Stimulated activated effector memory CD8-positive, alpha-beta T cell treated with anti-CD3 and anti-CD28 coated beads, Interleukin-12 subunit alpha, Interleukin-12 subunit beta, amount 100 ng/mL, for 72 hours (primary cell): ENCODE results near the gene TRANK1.
A peak's percentile ranks its signal among the peaks of the same experiment; 100 is the strongest.
"Not testable (repeated sequence)": the region's sequence is repeated elsewhere in the genome, so short reads cannot be mapped to it uniquely, and the experiment has no call there.

ENCODE experiments used
- ATAC-seq: fragments of 150-1000 bp; cut with Tn5 transposase; 2 replicates; pipeline ENCODE4 v1.10.0; 2021
- DNase-seq, 2 donors: peaks; one replicate each; pipeline ENCODE4 v3.0.0; 2021 to 2022; ENCODE audit warnings: low spot score in 2 of 2
- H3K27ac Mint-ChIP-seq: one replicate; pipeline ENCODE4 v1.8.0; 2022; ENCODE audit warnings: mild to moderate bottlenecking, mixed read lengths
- H3K36me3 Mint-ChIP-seq: one replicate; pipeline ENCODE4 v1.8.0; 2022; ENCODE audit warnings: mild to moderate bottlenecking, mixed read lengths
- H3K4me1 Mint-ChIP-seq: one replicate; pipeline ENCODE4 v1.8.0; 2022; ENCODE audit warnings: mixed read lengths
- H3K4me3 Mint-ChIP-seq: one replicate; pipeline ENCODE4 v1.8.0; 2022; ENCODE audit warnings: mild to moderate bottlenecking, mixed read lengths
- H3K9me3 Mint-ChIP-seq: one replicate; pipeline ENCODE4 v1.8.0; 2022; ENCODE audit warnings: mixed read lengths

The TRANK1 gene

DNA sequence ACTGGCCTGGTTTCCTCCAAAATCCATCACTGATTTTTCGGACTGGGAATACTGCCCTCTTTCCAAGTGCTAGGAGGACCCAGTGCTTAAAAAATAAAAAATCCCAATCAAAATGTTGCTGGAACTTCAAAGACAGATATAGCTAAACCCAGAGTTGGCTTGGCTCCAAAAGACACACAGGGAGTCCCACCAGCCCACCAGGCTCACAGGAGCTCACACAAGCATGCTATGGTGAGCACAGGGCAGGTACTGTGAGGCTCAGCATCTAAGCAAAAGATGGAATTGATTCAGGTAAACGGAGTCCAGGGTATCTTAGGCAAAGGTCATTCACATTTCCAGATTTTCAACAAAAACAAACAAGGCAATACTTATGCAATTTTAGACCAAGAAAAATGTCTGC is 3.7 kb downstream of the TRANK1 start:
- Mint-ChIP-seq H3K27ac (no peak overlapping the region), H3K36me3 (no peaks in the 10 kb centered on the region), H3K4me3 (no peak overlapping the region), H3K4me1 (no peaks in the 10 kb centered on the region), H3K9me3 (no peaks in the 10 kb centered on the region)
- ATAC-seq (no peak), DNase-seq (no peak)

DNA sequence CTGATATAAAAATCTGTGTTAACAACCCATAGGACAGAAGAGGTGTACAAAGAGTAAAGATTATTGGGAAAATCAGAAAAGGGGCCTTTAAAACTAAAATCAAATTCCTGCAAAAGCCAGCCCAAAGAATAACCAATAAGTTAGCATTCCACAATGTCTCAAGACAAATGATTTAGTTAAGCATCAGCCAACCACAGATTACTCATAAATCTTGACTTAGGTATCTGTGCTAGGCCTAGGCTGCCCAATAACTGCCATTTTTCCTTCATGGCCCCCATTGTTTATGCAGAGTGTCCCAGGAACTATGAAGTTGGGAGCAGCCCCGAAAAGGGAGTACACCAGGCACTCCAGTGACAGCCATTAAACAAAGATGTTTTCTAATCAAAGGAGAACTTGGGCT is 7.4 kb downstream of the TRANK1 start:
- DNase-seq: no peak
- ATAC-seq: no peak
- Mint-ChIP-seq H3K4me1 (peaks cover 10% of the 10 kb centered on the region), H3K9me3 (no peaks in the 10 kb centered on the region), H3K4me3 (no peak overlapping the region), H3K27ac (no peak overlapping the region), H3K36me3 (no peaks in the 10 kb centered on the region)

DNA sequence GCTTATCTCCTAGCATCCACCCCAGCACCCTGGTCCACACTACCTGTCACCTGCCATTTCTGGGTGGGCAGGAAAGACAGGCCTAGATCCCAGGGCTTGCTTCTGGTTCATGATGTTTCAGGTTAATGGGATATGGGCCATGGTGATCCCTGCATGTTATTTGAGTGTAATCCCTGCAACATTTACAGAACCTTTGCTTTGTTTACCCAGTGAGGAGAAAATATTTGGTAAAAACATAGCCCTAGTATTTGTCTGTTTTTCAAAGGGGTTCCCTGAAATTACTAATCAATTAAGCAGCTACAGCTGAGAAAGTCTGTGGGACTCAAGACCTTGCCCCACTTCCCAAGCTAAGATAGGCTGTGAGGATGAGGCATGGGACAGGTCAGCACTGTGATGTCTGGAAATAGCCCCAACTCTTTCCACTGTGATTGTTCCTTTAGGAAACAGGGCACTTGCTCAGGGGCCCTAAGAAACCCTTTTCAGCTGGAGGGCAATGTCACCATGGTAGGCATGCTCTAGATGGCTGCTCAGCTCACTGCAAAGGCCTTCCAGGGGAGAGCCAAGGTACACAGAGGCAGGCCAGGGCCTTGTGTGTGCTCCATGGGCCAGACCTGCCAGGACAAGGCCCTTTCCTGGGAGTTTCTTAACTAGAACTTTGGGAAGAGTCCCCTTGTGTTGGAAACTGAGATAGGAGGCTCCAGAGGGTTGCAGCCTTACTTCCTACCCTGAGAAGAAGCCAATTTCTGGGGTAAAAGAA is 11.1 kb downstream of the TRANK1 start:
- H3K27ac Mint-ChIP-seq: peak overlapping the region; percentile 78
- ATAC-seq (no peak), DNase-seq (no peak)
- no peaks in the 10 kb centered on the region for H3K36me3 Mint-ChIP-seq
- H3K4me1 Mint-ChIP-seq: peaks cover 10% of the 10 kb centered on the region
- no peak overlapping the region for H3K4me3 Mint-ChIP-seq
- H3K9me3 Mint-ChIP-seq: no peaks in the 10 kb centered on the region

DNA sequence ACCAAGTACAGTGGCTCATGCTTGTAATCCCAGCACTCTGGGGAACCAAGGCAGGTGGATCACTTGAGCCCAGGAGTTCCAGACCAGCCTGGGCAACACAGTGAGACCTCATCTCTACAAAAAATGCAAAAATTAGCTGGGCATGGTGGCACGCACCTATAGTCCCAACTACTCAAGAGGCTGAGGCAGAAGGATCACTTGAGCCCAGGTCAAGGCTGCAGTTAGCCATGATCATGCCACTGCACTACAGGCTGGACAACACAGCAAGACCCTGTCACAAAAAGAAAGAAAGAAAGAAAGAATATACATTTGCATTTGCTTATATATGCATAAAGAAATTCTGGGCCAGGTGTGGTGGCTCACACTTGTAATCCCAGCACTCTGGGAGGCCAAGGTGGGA is 13.4 kb downstream of the TRANK1 start:
- not testable (repeated sequence) for H3K9me3 Mint-ChIP-seq, H3K4me3 Mint-ChIP-seq, H3K36me3 Mint-ChIP-seq, H3K27ac Mint-ChIP-seq, DNase-seq, H3K4me1 Mint-ChIP-seq, ATAC-seq

DNA sequence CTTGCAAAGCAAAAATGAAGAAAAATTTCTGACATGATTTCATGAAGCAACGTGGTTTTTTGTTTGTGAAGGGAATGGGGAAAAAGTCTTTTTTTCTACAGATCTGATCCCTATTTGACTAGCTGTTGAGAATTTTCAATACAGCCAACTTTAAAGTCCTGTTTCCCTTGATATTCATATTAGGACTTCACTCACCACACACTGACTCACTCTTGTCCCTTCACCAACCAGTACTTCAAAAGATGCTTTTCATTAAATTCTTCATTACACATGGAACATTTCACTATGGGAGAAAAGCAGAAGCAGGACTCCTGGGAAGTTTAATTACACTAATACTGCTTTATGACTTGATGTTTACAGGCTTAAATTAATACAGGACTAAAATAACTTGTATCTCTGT is 16.6 kb downstream of the TRANK1 start:
- H3K4me1 Mint-ChIP-seq: peaks cover 2% of the 10 kb centered on the region
- no peaks in the 10 kb centered on the region for H3K9me3 Mint-ChIP-seq
- no peak overlapping the region for H3K4me3 Mint-ChIP-seq
- no peak overlapping the region for H3K27ac Mint-ChIP-seq
- DNase-seq: no peak
- ATAC-seq: no peak
- no peaks in the 10 kb centered on the region for H3K36me3 Mint-ChIP-seq

DNA sequence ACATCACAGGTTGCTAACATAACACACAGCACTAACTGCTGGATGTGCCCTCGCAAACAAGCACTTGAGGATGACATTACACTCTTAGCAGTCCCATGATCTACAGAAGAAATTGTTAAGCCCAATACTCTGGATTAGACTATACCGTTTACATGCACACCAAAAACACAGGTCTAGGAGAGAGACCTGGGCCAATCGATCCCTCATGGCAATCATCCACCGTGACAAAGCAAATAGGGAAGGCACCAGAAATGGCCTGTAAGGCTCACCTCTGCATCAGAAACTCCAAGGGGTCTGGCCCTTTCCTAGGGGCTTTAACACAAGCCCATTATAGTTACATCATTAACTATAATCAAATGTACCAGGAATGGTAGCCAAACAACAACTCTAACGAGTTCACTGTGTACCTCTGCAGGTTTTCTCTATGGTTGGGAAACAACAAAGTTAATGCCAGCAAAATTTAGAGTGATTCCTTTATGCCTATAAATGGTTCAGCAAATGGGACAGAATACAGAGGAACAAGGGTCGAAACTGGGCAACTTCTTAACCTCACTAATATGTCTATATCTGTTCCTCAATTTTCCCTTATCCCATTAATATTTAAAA is 18.5 kb downstream of the TRANK1 start:
- no peaks in the 10 kb centered on the region for H3K36me3 Mint-ChIP-seq
- peaks cover 1% of the 10 kb centered on the region for H3K9me3 Mint-ChIP-seq
- ATAC-seq (no peak), DNase-seq (no peak)
- no peak overlapping the region for H3K27ac Mint-ChIP-seq
- H3K4me3 Mint-ChIP-seq: no peak overlapping the region
- H3K4me1 Mint-ChIP-seq: peaks cover 8% of the 10 kb centered on the region

DNA sequence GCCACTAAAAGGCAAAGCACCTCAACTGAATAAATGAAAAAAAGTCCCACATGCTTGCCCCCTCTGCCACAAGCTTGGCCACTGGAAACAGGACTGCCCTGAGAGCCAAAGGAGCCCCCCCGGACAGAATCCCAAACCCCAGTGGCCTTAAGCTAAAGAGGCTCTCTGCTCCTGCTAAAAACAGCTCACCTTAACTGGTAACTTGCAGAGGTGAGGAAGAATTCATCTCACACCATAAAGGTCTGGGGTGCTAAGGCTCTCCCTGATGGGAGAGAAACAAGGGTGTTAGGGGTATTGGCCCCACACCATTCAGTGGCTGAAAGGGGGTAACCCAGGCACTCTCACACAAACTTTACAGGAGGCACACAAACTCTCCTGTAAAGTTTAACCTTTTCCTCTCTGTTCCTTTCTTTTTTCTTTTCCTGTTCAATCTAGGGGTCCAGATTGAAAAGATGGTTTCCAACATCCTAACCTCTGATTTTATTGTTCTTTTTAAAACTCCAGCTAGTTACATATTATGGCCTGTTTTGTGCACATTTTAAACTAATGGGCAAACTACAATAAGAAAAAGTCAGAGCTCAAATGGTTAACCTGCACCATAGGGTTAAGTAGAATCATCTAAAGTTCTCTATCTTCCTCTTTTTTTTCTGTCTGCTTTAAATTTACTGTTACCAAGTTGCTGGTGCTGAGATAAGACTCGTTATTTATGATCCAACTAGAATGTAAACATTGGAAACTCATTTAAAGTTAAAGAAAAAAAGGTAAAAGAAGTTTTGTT is 19.9 kb downstream of the TRANK1 start:
- DNase-seq (no peak), ATAC-seq (no peak)
- no peaks in the 10 kb centered on the region for H3K36me3 Mint-ChIP-seq
- H3K4me3 Mint-ChIP-seq: no peak overlapping the region
- peak overlapping the region; percentile 0 for H3K27ac Mint-ChIP-seq
- H3K9me3 Mint-ChIP-seq: peaks cover 10% of the 10 kb centered on the region
- H3K4me1 Mint-ChIP-seq: peaks cover 8% of the 10 kb centered on the region

DNA sequence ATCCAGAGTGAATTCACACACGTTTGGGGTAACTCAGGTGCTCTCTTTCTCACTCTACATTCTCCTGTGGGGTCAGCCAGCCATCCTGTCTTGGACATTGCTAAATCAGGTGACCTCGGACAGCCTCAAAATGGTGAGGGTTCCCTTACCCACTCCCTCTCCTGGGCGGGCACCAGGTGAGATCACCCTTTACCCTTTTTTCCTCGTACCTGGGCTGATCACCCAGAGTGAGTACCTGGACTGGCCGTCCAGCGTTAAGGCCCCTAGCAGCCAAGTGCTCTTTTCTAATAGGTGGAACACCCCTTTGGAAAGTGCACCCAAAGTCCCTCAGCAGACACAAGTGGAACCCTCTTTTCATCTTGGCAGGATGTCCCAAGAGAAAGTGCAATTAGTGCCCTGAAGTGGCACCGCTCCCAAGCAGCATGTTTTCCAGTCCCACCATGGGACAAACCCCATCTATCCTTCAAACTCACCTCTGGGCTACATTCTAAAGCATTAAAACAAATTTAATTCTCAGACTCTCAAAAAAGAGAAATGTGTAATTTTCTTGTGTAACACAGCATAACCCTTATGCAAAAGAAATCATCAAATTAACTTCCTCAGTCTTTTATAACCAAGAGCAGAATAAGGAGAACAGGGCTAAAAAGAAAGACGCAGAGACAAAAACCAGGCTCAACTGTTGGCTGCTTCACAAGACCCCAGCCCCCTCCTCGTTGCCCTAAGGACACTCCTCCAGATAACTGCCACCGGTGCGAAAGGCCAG is 20.7 kb downstream of the TRANK1 start:
- peak overlapping the region; percentile 34 for H3K4me3 Mint-ChIP-seq

DNA sequence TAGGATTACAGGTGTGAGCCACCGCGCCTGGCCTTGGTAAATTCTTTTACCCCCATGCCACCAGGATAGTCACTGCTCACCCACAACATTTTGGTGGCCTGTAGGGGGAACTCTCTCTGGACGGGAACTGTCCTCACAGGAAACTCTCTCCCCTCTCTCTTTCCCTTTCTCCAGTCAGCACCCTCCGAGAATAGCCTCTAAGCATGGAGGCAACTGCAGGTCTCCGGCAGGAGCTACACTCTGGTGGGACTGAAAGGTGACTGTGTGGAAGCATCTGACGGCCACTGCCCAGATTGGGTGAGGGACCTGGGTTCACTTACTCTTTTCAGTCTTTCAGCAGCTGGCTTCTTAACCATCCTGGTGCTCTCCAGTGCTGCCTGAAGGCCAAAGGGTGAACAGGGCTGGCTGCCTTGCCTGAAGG is 21.3 kb downstream of the TRANK1 start:
- peak in 1 of 2 donors; percentile 59 for DNase-seq
- Mint-ChIP-seq H3K9me3 (peaks cover 10% of the 10 kb centered on the region), H3K4me1 (peaks cover 9% of the 10 kb centered on the region), H3K4me3 (peak overlapping the region; percentile 34), H3K36me3 (no peaks in the 10 kb centered on the region), H3K27ac (peak overlapping the region; percentile 44)
- peak; percentile 46 for ATAC-seq

More for the DNA sequence above, 20.7 kb downstream of the TRANK1 start:
- ATAC-seq (no peak), DNase-seq (no peak)
- peaks cover 8% of the 10 kb centered on the region for H3K4me1 Mint-ChIP-seq
- peaks cover 10% of the 10 kb centered on the region for H3K9me3 Mint-ChIP-seq
- H3K36me3 Mint-ChIP-seq: no peaks in the 10 kb centered on the region
- H3K27ac Mint-ChIP-seq: peak overlapping the region; percentile 0

DNA sequence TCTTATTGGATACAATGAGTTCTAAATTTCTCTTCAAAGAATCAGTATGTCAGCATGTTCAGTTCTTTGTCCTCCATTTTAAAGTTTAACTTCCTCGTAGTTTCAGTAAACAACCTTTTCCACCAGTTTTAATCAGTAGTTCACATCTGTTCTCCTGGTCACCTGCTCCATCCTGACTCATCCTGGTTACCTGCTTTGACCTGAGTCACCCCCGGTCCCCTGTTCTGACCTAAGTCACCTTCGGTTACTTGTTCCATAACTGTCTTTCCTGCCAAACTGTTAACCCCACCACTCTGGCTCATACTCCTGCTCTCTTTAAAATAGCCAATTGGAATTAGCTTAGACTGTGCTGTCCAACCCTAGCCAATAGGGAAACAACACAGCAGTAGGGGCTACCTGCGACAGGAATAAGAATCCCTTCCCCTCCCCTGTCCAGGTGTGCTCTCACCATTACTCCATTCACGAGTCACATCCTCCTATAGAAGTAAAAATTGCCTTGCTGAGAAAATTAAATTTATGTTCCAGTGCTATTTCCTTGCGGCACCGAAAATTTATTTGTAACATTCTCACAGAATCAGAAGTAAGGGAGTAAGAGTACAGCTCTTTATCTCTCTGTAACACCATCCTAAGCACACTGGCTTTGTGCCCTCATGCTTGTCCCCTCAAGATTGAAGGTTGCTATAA is 23.8 kb downstream of the TRANK1 start:
- ATAC-seq (no peak), DNase-seq (no peak)
- Mint-ChIP-seq H3K9me3 (peaks cover 13% of the 10 kb centered on the region), H3K27ac (no peak overlapping the region), H3K4me3 (no peak overlapping the region), H3K4me1 (peaks cover 24% of the 10 kb centered on the region), H3K36me3 (no peaks in the 10 kb centered on the region)

DNA sequence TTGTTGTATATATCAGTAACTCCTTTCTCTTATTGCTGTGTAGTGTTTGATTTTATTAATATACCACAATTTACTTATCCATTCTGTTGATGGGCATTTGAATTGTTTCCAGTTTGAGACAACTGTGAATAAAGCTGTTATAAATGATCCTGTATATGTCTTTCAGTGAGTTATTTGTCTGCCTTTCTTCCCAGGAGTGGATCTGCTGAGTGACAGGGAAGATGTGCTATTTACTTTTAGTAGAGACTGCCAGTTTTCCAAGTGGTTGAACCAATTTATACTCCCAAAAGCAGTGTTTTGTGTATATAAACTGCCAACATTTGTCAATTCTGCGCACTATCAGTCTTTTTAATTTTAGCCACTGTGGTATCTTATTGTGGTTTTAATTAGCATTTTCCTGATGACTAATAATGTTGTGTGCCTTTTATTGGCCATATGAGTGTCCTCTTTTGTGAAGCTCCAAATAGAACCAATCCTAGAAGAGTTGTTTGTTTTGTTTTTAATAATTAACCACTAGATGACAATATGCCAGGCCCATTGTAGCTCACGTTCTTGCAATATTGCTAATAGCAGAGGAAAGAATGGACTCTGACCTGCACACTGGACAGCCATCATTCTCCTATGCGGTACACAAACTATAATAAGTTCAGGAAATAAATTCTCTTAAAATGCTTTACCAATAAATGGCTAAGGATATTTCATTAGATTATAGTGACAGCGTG is 25.3 kb downstream of the TRANK1 start:
- H3K27ac Mint-ChIP-seq: no peak overlapping the region
- peaks cover 24% of the 10 kb centered on the region for H3K4me1 Mint-ChIP-seq
- no peak overlapping the region for H3K4me3 Mint-ChIP-seq

DNA sequence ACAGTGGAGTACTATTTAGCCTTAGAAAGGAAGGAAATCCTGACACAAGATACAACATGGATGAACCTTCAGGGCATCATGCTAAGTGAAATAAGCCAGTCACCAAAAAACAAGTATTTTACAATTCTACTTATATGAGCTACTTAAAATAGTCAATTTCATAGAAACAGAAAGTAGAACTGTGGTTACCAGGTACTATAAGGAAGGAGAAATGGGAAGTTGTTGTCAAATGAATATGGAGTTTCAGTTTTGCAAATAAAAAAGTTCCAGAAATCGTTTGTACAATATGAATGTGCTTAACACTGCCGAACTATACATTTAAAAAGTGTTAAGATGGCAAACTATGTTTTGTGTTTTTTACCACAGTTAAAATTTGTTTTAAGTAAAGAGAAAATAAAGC is 26.8 kb downstream of the TRANK1 start:
- Mint-ChIP-seq H3K9me3 (peaks cover 13% of the 10 kb centered on the region), H3K27ac (peak overlapping the region; percentile 80), H3K36me3 (no peaks in the 10 kb centered on the region), H3K4me3 (peak overlapping the region; percentile 47), H3K4me1 (peaks cover 30% of the 10 kb centered on the region)
- ATAC-seq (peak; percentile 61), DNase-seq (no peak)

More for the DNA sequence above, 25.3 kb downstream of the TRANK1 start:
- no peak for ATAC-seq
- Mint-ChIP-seq H3K36me3 (no peaks in the 10 kb centered on the region), H3K9me3 (peaks cover 13% of the 10 kb centered on the region)
- DNase-seq: no peak

DNA sequence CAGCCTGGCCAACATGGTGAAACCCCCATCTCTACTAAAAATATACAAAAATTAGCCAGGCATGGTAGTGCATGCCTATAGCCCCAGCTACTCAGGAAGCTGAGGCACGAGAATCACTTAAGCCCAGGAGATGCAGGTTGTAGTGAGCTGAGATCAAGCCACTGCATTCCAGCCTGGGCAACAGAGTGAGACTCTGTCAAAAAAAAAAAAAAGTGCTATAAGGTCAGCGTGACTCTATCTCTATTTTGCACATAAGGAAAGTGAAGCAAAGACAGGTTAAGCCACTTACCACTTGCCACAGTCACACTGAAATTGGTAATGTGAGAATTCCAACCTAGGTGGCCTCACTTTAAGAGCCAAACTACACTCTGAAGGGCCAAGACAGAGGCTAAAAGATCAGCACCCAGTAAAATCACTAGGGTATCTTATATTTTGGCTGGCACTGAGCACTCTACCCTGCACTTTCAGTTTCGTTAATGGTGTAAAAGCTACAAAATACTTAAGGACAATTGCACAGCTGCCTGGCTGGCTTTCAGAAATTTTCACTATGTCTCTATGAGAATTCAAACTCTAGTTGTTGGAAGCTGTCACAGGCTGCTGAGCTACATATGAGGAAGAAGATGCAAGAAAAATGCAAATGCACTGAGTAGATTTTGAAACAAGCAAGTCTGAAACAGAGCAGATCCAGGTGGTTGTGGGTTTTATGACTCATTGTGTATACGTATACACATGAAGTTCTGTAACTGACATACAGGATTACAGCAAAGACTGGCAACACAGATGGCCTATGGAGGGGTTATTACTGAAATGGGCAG is 32.7 kb downstream of the TRANK1 start:
- Mint-ChIP-seq H3K27ac (no peak overlapping the region), H3K4me3 (peak overlapping the region; percentile 8), H3K9me3 (no peaks in the 10 kb centered on the region), H3K36me3 (no peaks in the 10 kb centered on the region), H3K4me1 (peaks cover 33% of the 10 kb centered on the region)
- ATAC-seq (peak; percentile 92), DNase-seq (peak in 1 of 2 donors; percentile 72)
